ENCODE data around the gene IL23R. TPM values are rescaled to one million over a fixed set of nuclear protein-coding genes. Genes with fewer than 3 reads are reported as not detected.

The IL23R gene
- total RNA-seq, 5 donors from 2014 or later (not counting 1 experiment from before 2014, with no cell fraction given): 0.18 to 0.63 (median 0.43) TPM; not detected in 1

DNA sequence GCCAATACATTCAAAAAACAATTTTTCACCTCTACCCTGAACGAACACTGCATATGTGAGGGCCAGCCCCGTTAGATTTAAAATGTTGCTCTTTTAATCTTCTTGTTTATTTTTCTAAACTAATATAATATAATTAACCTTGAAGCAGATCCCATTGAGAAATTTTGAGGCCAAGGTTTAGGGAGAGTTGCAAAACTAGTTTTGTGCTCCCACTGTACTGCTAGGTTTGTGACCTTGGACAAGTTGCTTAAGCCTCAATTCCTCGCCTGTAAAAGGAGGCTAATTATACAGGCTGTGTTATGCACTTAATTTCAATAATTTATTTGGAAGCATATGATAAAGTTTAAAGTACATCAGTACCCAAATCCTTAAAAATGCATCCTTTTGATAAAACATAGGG, 3.7 kb downstream of the IL23R start:
- peaks cover 0 to 5% (median 0%) of the 10 kb centered on the region in 3 donors for H3K9me3 Mint-ChIP-seq
- Histone ChIP-seq H3K4me3 (ENCODE audit: control insufficient read depth in 1 of 2, extremely low read depth in 1 of 2, low read length in 1 of 2) (no peak overlapping the region), H3K9me3 (no peaks in the 10 kb centered on the region), H3K27ac (ENCODE audit: low read length) (peak overlapping the region; percentile 70), H3K4me1 (ENCODE audit: control insufficient read depth in 1 of 2, extremely low read depth in 1 of 2, insufficient read depth in 2 of 2, low read length in 2 of 2) (peaks cover 14 to 38% of the 10 kb centered on the region in 2 experiments), H3K36me3 (ENCODE audit: control insufficient read depth in 2 of 2, extremely low read depth in 1 of 2, insufficient read depth in 1 of 2, low read length in 1 of 2) (no peaks in the 10 kb centered on the region), H3K27me3 (replicated peaks in 1 of 2; ENCODE audit: control insufficient read depth in 2 of 2, extremely low read depth in 1 of 2, insufficient read depth in 2 of 2, low read length in 1 of 2) (peaks cover 0 to 3% of the 10 kb centered on the region in 2 experiments)
- ATAC-seq (replicated peaks in 1 of 4) (no peak), DNase-seq (no peak)
- WGBS (ENCODE audit: insufficient coverage): no CpG with 5 or more reads among the region's 3 CpGs
- ChIA-PET POLR2A (no interaction called here), CTCF (interaction anchor here (0.7 to 1.6 kb wide), 7 partner anchors 9 to 405 kb away, joined by 3 to 10 read pairs (median 4); no protein-coding TSS in a partner anchor)
- H3K27me3 Mint-ChIP-seq: peaks cover 4 to 6% of the 10 kb centered on the region in 2 donors
- peaks cover 29 to 66% (median 47%) of the 10 kb centered on the region in 3 donors for H3K4me1 Mint-ChIP-seq
- no peak overlapping the region for H3K4me3 Mint-ChIP-seq
- no peaks in the 10 kb centered on the region for H3K36me3 Mint-ChIP-seq
- H3K27ac Mint-ChIP-seq: no peak overlapping the region

DNA sequence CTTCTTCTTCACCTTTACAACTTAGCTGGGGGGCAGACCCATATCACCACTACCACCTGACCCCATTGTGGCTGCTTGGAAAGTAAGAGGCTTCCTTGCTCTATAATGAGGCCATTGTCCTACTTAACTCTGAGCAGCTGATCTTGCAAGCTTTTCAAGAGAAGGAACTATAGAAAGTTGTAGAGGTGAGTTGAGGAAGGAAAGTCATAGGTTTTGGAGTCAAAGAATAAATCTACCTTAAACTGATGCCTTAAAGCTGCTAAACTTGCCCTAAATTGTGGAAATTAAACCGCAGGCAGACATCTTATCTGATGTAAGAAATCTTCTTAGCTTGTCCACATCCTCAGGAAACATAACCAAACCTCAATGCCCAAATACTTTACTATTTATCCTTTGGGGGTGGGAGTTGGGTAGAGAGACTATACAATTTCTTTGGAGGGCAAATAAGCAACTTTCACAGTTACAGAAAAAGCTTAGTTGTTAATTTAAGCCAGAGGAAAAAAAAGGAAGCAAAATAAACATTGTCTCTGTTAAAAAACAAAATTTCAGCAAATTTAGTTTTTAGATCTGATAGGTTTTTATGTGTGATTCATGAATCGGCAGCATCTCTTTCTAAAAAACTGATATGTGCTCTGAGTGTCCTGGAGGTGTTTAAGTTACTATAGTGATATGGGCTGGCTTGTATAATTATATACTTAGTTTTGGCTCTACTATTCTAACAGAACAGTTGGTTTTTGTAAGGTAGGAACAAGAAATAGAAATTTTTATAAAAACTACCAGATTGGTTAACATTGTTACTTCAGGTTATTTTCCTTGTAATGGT, 4.7 kb downstream of the IL23R start:
- Mint-ChIP-seq H3K27ac (peak overlapping the region; percentile 60 to 75), H3K4me3 (peak overlapping the region; percentile 54 to 69 (median 56)), H3K36me3 (no peaks in the 10 kb centered on the region), H3K9me3 (no peaks in the 10 kb centered on the region), H3K4me1 (peaks cover 29 to 70% (median 57%) of the 10 kb centered on the region in 3 donors), H3K27me3 (peaks cover 0 to 4% of the 10 kb centered on the region in 2 donors)
- Histone ChIP-seq H3K4me3 (ENCODE audit: control insufficient read depth in 1 of 2, extremely low read depth in 1 of 2, low read length in 1 of 2) (peak overlapping the region in 1 of 2 donors; percentile 16), H3K36me3 (ENCODE audit: control insufficient read depth in 2 of 2, extremely low read depth in 1 of 2, insufficient read depth in 1 of 2, low read length in 1 of 2) (no peaks in the 10 kb centered on the region), H3K27ac (ENCODE audit: low read length) (peak overlapping the region; percentile 70), H3K9me3 (no peaks in the 10 kb centered on the region), H3K4me1 (ENCODE audit: control insufficient read depth in 1 of 2, extremely low read depth in 1 of 2, insufficient read depth in 2 of 2, low read length in 2 of 2) (peaks cover 14 to 38% of the 10 kb centered on the region in 2 experiments), H3K27me3 (replicated peaks in 1 of 2; ENCODE audit: control insufficient read depth in 2 of 2, extremely low read depth in 1 of 2, insufficient read depth in 2 of 2, low read length in 1 of 2) (peaks cover 0 to 3% of the 10 kb centered on the region in 2 experiments)
- CTCF ChIA-PET: interaction anchor here (0.5 to 2.3 kb wide), 10 partner anchors 20 to 406 kb away, joined by 3 to 17 read pairs (median 4); no protein-coding TSS in a partner anchor
- ATAC-seq (replicated peaks in 1 of 4): peak; percentile 67 to 84 (median 76)
- POLR2A ChIA-PET: interaction anchor here (0.5 to 1.1 kb wide), 6 partner anchors 21 to 515 kb away, joined by 3 to 4 read pairs (median 4); no protein-coding TSS in a partner anchor
- WGBS (ENCODE audit: insufficient coverage): no CpG with 5 or more reads among the region's 2 CpGs
- peak in 4 of 35 experiments; percentile 6 to 71 (median 18) for DNase-seq

DNA sequence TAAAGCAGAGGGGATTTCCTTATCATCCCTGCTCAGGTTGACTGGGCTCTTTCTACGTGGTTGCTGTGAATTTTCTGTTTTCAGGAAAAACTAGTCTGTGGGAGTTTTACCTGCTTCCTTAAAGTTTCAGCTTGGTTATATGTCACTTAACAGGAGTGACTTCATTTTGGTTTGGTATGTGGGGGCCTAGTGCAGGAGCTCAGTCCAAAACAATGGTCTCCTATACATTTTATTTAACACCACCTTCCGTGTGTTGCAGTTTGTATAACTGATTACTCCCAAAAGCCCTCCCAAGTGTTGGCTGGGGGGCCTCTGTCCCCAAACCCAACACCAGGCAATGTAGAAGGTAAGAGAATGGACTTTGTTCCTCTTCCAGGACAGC, 5.3 kb downstream of the IL23R start:
- peak overlapping the region; percentile 70 for H3K27ac ChIP-seq (ENCODE audit: low read length)
- peaks cover 0 to 3% of the 10 kb centered on the region in 2 experiments for H3K27me3 ChIP-seq (replicated peaks in 1 of 2; ENCODE audit: control insufficient read depth in 2 of 2, extremely low read depth in 1 of 2, insufficient read depth in 2 of 2, low read length in 1 of 2)
- H3K36me3 ChIP-seq (ENCODE audit: control insufficient read depth in 2 of 2, extremely low read depth in 1 of 2, insufficient read depth in 1 of 2, low read length in 1 of 2): no peaks in the 10 kb centered on the region
- CTCF ChIA-PET: interaction anchor here (0.6 to 2.3 kb wide), 9 partner anchors 9 to 407 kb away, joined by 3 to 17 read pairs (median 4); no protein-coding TSS in a partner anchor
- H3K36me3 Mint-ChIP-seq: no peaks in the 10 kb centered on the region
- peak overlapping the region; percentile 54 to 69 (median 56) for H3K4me3 Mint-ChIP-seq
- ATAC-seq (replicated peaks in 1 of 4) (peak in 3 of 4 experiments; percentile 12 to 21 (median 17)), DNase-seq (peak in 1 of 35 experiments; percentile 26)
- H3K4me1 ChIP-seq (ENCODE audit: control insufficient read depth in 1 of 2, extremely low read depth in 1 of 2, insufficient read depth in 2 of 2, low read length in 2 of 2): peaks cover 14 to 38% of the 10 kb centered on the region in 2 experiments
- H3K4me3 ChIP-seq (ENCODE audit: control insufficient read depth in 1 of 2, extremely low read depth in 1 of 2, low read length in 1 of 2): no peak overlapping the region
- peak overlapping the region; percentile 60 to 75 for H3K27ac Mint-ChIP-seq
- POLR2A ChIA-PET: interaction anchor here (0.6 to 1.1 kb wide), 7 partner anchors 9 to 514 kb away, joined by 3 to 6 read pairs (median 4); no protein-coding TSS in a partner anchor
- no peaks in the 10 kb centered on the region for H3K9me3 ChIP-seq
- peaks cover 0 to 4% of the 10 kb centered on the region in 2 donors for H3K27me3 Mint-ChIP-seq
- no CpG with 5 or more reads among the region's 2 CpGs for WGBS (ENCODE audit: insufficient coverage)
- peaks cover 29 to 69% (median 55%) of the 10 kb centered on the region in 3 donors for H3K4me1 Mint-ChIP-seq
- H3K9me3 Mint-ChIP-seq: no peaks in the 10 kb centered on the region

DNA sequence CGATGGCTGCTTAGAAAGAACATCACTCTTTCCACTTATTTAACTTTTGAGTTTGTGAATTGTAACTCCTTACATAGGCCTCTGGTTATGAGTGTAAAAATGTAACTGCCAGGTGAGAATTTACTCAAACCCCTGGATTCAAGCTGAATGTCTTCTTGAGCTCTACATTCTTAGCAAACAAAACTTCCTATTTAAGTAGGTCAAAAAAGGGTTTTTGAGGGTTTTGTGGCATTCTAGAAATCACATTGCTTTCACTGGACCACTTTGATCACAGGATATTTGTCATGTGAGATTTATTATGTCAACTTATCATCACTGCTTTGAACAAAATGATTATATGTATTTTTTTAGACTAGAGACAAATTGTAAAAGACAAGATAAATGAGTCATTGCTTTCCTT, 5.7 kb downstream of the IL23R start:
- Histone ChIP-seq H3K27me3 (replicated peaks in 1 of 2; ENCODE audit: control insufficient read depth in 2 of 2, extremely low read depth in 1 of 2, insufficient read depth in 2 of 2, low read length in 1 of 2) (peaks cover 0 to 2% of the 10 kb centered on the region in 2 experiments), H3K36me3 (ENCODE audit: control insufficient read depth in 2 of 2, extremely low read depth in 1 of 2, insufficient read depth in 1 of 2, low read length in 1 of 2) (no peaks in the 10 kb centered on the region), H3K4me1 (ENCODE audit: control insufficient read depth in 1 of 2, extremely low read depth in 1 of 2, insufficient read depth in 2 of 2, low read length in 2 of 2) (peaks cover 14 to 38% of the 10 kb centered on the region in 2 experiments), H3K27ac (ENCODE audit: low read length) (peak overlapping the region; percentile 70), H3K4me3 (ENCODE audit: control insufficient read depth in 1 of 2, extremely low read depth in 1 of 2, low read length in 1 of 2) (no peak overlapping the region), H3K9me3 (no peaks in the 10 kb centered on the region)
- ATAC-seq (replicated peaks in 1 of 4) (peak; percentile 48 to 58 (median 54)), DNase-seq (peak in 1 of 35 experiments; percentile 72)
- peaks cover 0 to 3% of the 10 kb centered on the region in 2 donors for H3K27me3 Mint-ChIP-seq
- peak overlapping the region; percentile 14 to 69 (median 54) for H3K4me3 Mint-ChIP-seq
- POLR2A ChIA-PET: interaction anchor here (0.6 to 1.1 kb wide), 5 partner anchors 9 to 497 kb away, joined by 3 to 6 read pairs (median 4); no protein-coding TSS in a partner anchor
- peaks cover 29 to 69% (median 55%) of the 10 kb centered on the region in 3 donors for H3K4me1 Mint-ChIP-seq
- no peaks in the 10 kb centered on the region for H3K36me3 Mint-ChIP-seq
- CTCF ChIA-PET: interaction anchor here (0.6 to 2.3 kb wide), 6 partner anchors 9 to 162 kb away, joined by 3 to 17 read pairs (median 4); no protein-coding TSS in a partner anchor
- peak overlapping the region; percentile 43 to 60 for H3K27ac Mint-ChIP-seq
- WGBS (ENCODE audit: insufficient coverage): no CpG with 5 or more reads among the region's 1 CpG
- no peaks in the 10 kb centered on the region for H3K9me3 Mint-ChIP-seq

DNA sequence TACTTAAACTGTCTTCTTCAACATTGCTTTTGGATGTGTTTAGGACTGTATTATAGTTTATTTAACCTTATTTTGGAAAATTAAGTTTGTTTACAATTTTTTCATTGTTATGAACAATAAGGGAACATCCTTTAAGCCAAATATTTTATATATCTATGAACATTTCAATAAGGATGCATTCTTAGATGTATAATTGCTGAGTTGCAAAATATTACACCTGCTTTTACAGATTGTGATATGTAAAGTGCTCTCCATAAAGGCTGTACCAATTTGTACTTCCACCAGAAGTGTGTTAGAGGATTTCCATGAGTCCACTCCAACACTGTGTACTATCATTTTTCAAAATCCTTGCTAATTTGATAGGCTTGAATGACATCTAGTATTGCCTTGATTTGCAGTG, 7.7 kb downstream of the IL23R start:
- DNase-seq (no peak), ATAC-seq (replicated peaks in 1 of 4) (no peak)
- Mint-ChIP-seq H3K4me3 (no peak overlapping the region), H3K4me1 (peaks cover 29 to 59% (median 55%) of the 10 kb centered on the region in 3 donors), H3K27me3 (no peaks in the 10 kb centered on the region), H3K36me3 (no peaks in the 10 kb centered on the region), H3K9me3 (no peaks in the 10 kb centered on the region), H3K27ac (no peak overlapping the region)
- Histone ChIP-seq H3K27me3 (replicated peaks in 1 of 2; ENCODE audit: control insufficient read depth in 2 of 2, extremely low read depth in 1 of 2, insufficient read depth in 2 of 2, low read length in 1 of 2) (no peaks in the 10 kb centered on the region), H3K4me3 (ENCODE audit: control insufficient read depth in 1 of 2, extremely low read depth in 1 of 2, low read length in 1 of 2) (no peak overlapping the region), H3K4me1 (ENCODE audit: control insufficient read depth in 1 of 2, extremely low read depth in 1 of 2, insufficient read depth in 2 of 2, low read length in 2 of 2) (peaks cover 14 to 36% of the 10 kb centered on the region in 2 experiments), H3K9me3 (no peaks in the 10 kb centered on the region), H3K27ac (ENCODE audit: low read length) (no peak overlapping the region), H3K36me3 (ENCODE audit: control insufficient read depth in 2 of 2, extremely low read depth in 1 of 2, insufficient read depth in 1 of 2, low read length in 1 of 2) (no peaks in the 10 kb centered on the region)
- ChIA-PET POLR2A (no interaction called here), CTCF (no interaction called here)

DNA sequence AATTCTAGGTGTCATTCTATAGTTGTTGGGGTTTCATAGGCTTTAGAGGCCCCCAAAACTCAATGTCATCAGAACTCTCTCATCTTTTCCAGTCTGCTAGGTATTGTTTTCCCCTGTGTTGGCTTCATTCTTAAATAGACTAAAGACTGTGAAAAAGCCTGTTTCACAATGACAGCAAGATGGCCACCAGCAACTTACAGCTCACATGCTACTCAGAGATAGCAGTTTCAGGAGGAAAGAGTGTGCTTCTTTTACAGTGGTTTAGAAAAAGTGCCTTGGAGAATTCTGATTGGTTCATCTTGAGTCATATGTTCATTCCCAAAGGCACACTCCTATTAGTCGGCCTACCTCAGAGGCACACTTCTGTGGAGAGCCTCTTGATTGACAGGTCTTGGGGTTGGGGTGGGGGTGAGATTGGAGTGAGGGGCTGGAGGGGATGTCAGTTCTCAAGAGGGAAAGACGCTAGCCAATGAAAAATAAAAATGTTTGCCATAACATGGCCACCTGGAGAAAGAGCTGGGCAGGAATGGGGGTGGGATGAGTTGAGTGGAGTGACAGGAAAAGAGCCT, 8.5 kb downstream of the IL23R start:
- CTCF ChIA-PET: no interaction called here
- Histone ChIP-seq H3K36me3 (ENCODE audit: control insufficient read depth in 2 of 2, extremely low read depth in 1 of 2, insufficient read depth in 1 of 2, low read length in 1 of 2) (no peaks in the 10 kb centered on the region), H3K4me3 (ENCODE audit: control insufficient read depth in 1 of 2, extremely low read depth in 1 of 2, low read length in 1 of 2) (no peak overlapping the region), H3K27me3 (replicated peaks in 1 of 2; ENCODE audit: control insufficient read depth in 2 of 2, extremely low read depth in 1 of 2, insufficient read depth in 2 of 2, low read length in 1 of 2) (no peaks in the 10 kb centered on the region), H3K4me1 (ENCODE audit: control insufficient read depth in 1 of 2, extremely low read depth in 1 of 2, insufficient read depth in 2 of 2, low read length in 2 of 2) (peaks cover 14 to 32% of the 10 kb centered on the region in 2 experiments), H3K27ac (ENCODE audit: low read length) (no peak overlapping the region), H3K9me3 (no peaks in the 10 kb centered on the region)
- POLR2A ChIA-PET: no interaction called here
- 80% methylated on average over 1 of the region's 2 CpGs for WGBS (ENCODE audit: insufficient coverage)
- Mint-ChIP-seq H3K9me3 (no peaks in the 10 kb centered on the region), H3K36me3 (no peaks in the 10 kb centered on the region), H3K4me3 (no peak overlapping the region), H3K27ac (no peak overlapping the region), H3K4me1 (peaks cover 35 to 59% (median 56%) of the 10 kb centered on the region in 3 donors), H3K27me3 (no peaks in the 10 kb centered on the region)
- ATAC-seq (replicated peaks in 1 of 4) (no peak), DNase-seq (no peak)
